H1 (cell line): ENCODE data around the gene TCAF1. TPM values are rescaled to one million over a fixed set of nuclear protein-coding genes. Genes with fewer than 3 reads are reported as not detected.

Experiments
- BACH1 ChIP-seq: IDR thresholded peaks from 2 replicates; pipeline ENCODE4 v1.6.1; 2012; ENCODE audit warnings: low read length, improper control_type of control experiment
- RNF2 ChIP-seq: fragments of 200-900, 300-1000 bp; sonication (generic); IDR thresholded peaks from 2 replicates; pipeline ENCODE4 v1.7.1; 2016; ENCODE audit warnings: borderline replicate concordance, low read depth, mild to moderate bottlenecking, antibody characterized with exemption, low read length; ENCODE audit not compliant: poor library complexity, severe bottlenecking; ENCODE audit errors: missing control alignments
- TBP ChIP-seq: IDR thresholded peaks from 2 replicates; pipeline ENCODE4 v1.6.1; 2011; ENCODE audit warnings: low read depth, low read length, improper control_type of control experiment
- polyA plus RNA-seq, 7 experiments: library from polyadenylated mRNA; depleted of rRNA in 3 of 7; stranded (reverse) in 5 of 7; unstranded in 2 of 7; fragments of >200 nt in 5 of 7; fragments of 200-250 nt in 2 of 7; gene quantifications; 1 replicate in 5 of 7; 2 replicates in 1 of 7; 4 replicates in 1 of 7; pipeline versions ENCODE4 v1.2.1 to v1.2.3, GENCODE V29; 2011 to 2013; ENCODE audit warnings: missing spikeins in 2 of 7, mixed read lengths in 2 of 7
- total RNA-seq: library from RNA; stranded (reverse); fragmentation: NEBNext Ultra II Directional; extraction: Animal tissue kit (Norgen Biotek cat#: 25700); gene quantifications from 2 replicates; pipeline ENCODE4 v1.2.1, GENCODE V29; 2021

Gene TCAF1
- total and polyA plus RNA-seq, 2 of the 8 experiments (the other 6 are each of a cell fraction or from before 2014, with no cell fraction given) = 9.6 to 28.0 TPM

- TF ChIP-seq TBP (no peak), BACH1 (no peak), RNF2 (no peak)
- TF ChIP-seq, all 59 proteins: peak for 0
These were observed 1.7 kb downstream of the TCAF1 start (continued) for GRCh38 chr7:143900230-143900766.
